Measurements from ENCODE around the gene NUDT9.

DNA sequence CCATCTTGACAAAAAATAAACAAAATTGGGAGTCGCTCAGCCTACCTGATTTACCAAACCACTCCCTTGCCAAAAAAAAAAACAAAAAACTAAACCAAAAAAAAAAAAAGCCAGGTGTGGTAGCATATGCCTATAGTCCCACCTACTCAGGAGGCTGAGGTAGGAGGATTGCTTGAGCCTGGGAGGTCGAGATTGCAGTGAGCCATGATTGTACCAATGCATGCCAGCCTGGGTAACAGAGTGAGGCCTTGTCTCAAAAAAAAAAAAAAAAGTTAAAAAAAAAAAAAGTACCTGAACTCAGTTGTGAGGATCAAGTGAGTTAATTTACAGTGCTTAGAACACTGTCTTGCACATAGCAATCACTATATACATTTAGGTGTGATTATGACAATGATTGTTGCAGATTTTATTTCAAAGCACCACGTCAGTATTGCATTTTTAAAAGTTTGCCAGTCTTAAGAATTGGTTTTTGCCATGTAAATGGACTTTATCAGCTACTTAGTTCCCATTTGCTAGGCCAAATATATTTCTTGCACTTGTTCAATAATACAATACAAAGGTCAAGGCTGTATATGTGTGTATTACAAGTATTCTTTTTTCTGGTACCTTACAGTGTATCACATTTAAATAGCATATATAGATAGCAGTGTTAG lies 4.6 kb downstream of the NUDT9 start:
- TF ChIP-seq, protein P1, sequence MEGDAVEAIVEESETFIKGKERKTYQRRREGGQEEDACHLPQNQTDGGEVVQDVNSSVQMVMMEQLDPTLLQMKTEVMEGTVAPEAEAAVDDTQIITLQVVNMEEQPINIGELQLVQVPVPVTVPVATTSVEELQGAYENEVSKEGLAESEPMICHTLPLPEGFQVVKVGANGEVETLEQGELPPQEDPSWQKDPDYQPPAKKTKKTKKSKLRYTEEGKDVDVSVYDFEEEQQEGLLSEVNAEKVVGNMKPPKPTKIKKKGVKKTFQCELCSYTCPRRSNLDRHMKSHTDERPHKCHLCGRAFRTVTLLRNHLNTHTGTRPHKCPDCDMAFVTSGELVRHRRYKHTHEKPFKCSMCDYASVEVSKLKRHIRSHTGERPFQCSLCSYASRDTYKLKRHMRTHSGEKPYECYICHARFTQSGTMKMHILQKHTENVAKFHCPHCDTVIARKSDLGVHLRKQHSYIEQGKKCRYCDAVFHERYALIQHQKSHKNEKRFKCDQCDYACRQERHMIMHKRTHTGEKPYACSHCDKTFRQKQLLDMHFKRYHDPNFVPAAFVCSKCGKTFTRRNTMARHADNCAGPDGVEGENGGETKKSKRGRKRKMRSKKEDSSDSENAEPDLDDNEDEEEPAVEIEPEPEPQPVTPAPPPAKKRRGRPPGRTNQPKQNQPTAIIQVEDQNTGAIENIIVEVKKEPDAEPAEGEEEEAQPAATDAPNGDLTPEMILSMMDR (IDR thresholded peaks at IDR 0.05) = no peak
- no peak for TF ChIP-seq POLR2A (IDR thresholded peaks at IDR 0.05)

All from testis (tissue), 2 donors.